Neural cell (in vitro differentiated cells): Measurements from ENCODE around the gene ATPAF1. TPM values are rescaled to one million over a fixed set of nuclear protein-coding genes. Genes with fewer than 3 reads are reported as not detected.

ENCODE experiments used
- H2AFZ ChIP-seq: fragments of 200-600, 300-800 bp; sonication (generic), shearing (Covaris generic); 2 replicates; pipeline ENCODE4 v1.6.0; 2014; ENCODE audit warnings: low read depth, mild to moderate bottlenecking, antibody characterized with exemption, low read length, moderate library complexity
- H3F3A ChIP-seq: fragments of 200-600 bp; shearing (Covaris generic); 2 replicates; pipeline ENCODE4 v1.6.1; 2016; ENCODE audit warnings: mild to moderate bottlenecking, moderate library complexity, mixed read lengths, antibody characterized with exemption, low read length; ENCODE audit not compliant: insufficient read depth, poor library complexity, severe bottlenecking
- H3K27ac ChIP-seq: fragments of 200-600, 300-800 bp; sonication (generic), shearing (Covaris generic); 2 replicates; pipeline ENCODE4 v1.5.1; 2014; ENCODE audit warnings: mild to moderate bottlenecking, low read length, moderate library complexity
- H3K27me3 ChIP-seq: fragments of 300-800, 200-600 bp; sonication (generic), shearing (Covaris generic); 2 replicates; pipeline ENCODE4 v1.6.0; 2014; ENCODE audit warnings: mild to moderate bottlenecking, low read depth, low read length, moderate library complexity; ENCODE audit not compliant: insufficient read depth
- H3K36me3 ChIP-seq: fragments of 300-800, 200-600 bp; sonication (generic), shearing (Covaris generic); 2 replicates; pipeline ENCODE4 v1.5.1; 2014; ENCODE audit warnings: mild to moderate bottlenecking, antibody characterized with exemption, low read length, moderate library complexity; ENCODE audit not compliant: insufficient read depth
- H3K4me2 ChIP-seq: fragments of 300-800, 200-600 bp; sonication (generic), shearing (Covaris generic); 2 replicates; pipeline ENCODE4 v1.6.0; 2014; ENCODE audit warnings: mild to moderate bottlenecking, low read length
- H3K4me3 ChIP-seq: fragments of 300-800, 200-600 bp; sonication (generic), shearing (Covaris generic); 2 replicates; pipeline ENCODE4 v1.5.1; 2014; ENCODE audit warnings: mild to moderate bottlenecking, low read length, moderate library complexity
- H3K79me2 ChIP-seq: fragments of 200-600 bp; shearing (Covaris generic); replicated peaks from 2 replicates; pipeline ENCODE4 v1.6.0; 2014; ENCODE audit warnings: mild to moderate bottlenecking, low read length, moderate library complexity; ENCODE audit not compliant: insufficient read depth
- H3K9ac ChIP-seq: fragments of 300-800, 200-600 bp; sonication (generic), shearing (Covaris generic); 2 replicates; pipeline ENCODE4 v1.6.1; 2016; ENCODE audit warnings: mild to moderate bottlenecking, low read length, mixed read lengths
- H3K9me2 ChIP-seq: fragments of 200-600 bp; shearing (Covaris generic); 2 replicates; pipeline ENCODE4 v1.6.1; 2016; ENCODE audit warnings: mild to moderate bottlenecking, low read length, mixed read lengths; ENCODE audit not compliant: insufficient read depth
- H3K9me3 ChIP-seq: fragments of 200-600, 300-800 bp; sonication (generic), shearing (Covaris generic); 2 replicates; pipeline ENCODE4 v1.6.1; 2016; ENCODE audit warnings: mild to moderate bottlenecking, mixed run types, low read length, moderate library complexity, mixed read lengths
- H4K20me1 ChIP-seq: fragments of 200-600 bp; shearing (Covaris generic); 2 replicates; pipeline ENCODE4 v1.6.1; 2016; ENCODE audit warnings: mild to moderate bottlenecking, mixed run types; ENCODE audit not compliant: insufficient read depth
- CTCF ChIP-seq: fragments of 450-650 bp; IDR thresholded peaks from 2 replicates; pipeline ENCODE4 v1.5.1; 2014; ENCODE audit warnings: antibody characterized with exemption, mild to moderate bottlenecking, moderate library complexity; ENCODE audit not compliant: poor library complexity, severe bottlenecking
- EP300 ChIP-seq: fragments of 450-650 bp; conservative IDR thresholded peaks from 2 replicates; pipeline ENCODE4 v1.6.1; 2014; ENCODE audit warnings: antibody characterized with exemption, mild to moderate bottlenecking, moderate library complexity; ENCODE audit not compliant: poor library complexity, severe bottlenecking
- EZH2 ChIP-seq: fragments of 200-600, 300-800 bp; shearing (Covaris generic), sonication (generic); IDR thresholded peaks from 2 replicates; pipeline ENCODE4 v1.6.1; 2014; ENCODE audit warnings: antibody characterized with exemption, low read length, borderline replicate concordance, mild to moderate bottlenecking; ENCODE audit not compliant: insufficient read depth, poor library complexity, severe bottlenecking
- MXI1 ChIP-seq: fragments of 450-650 bp; conservative IDR thresholded peaks from 2 replicates; pipeline ENCODE4 v1.6.1; 2014; ENCODE audit warnings: antibody characterized with exemption, mild to moderate bottlenecking; ENCODE audit not compliant: poor library complexity, severe bottlenecking
- POLR2AphosphoS5 ChIP-seq: IDR thresholded peaks from 2 replicates; pipeline ENCODE4 v1.6.1; 2012
- RAD21 ChIP-seq: fragments of 450-650 bp; conservative IDR thresholded peaks from 2 replicates; pipeline ENCODE4 v1.6.1; 2014; ENCODE audit warnings: antibody characterized with exemption, mild to moderate bottlenecking, moderate library complexity
- SMC3 ChIP-seq: fragments of 450-650 bp; conservative IDR thresholded peaks from 2 replicates; pipeline ENCODE4 v1.6.1; 2014; ENCODE audit warnings: antibody characterized with exemption, mild to moderate bottlenecking, moderate library complexity; ENCODE audit not compliant: poor library complexity
- TAF1 ChIP-seq: IDR thresholded peaks from 2 replicates; pipeline ENCODE4 v1.6.1; 2012; ENCODE audit warnings: low read depth
- polyA plus RNA-seq: library from polyadenylated mRNA; depleted of rRNA; stranded (reverse); fragments of >200 nt; gene quantifications from 2 replicates; pipeline ENCODE4 v1.2.3, GENCODE V29; 2014
- TF ChIP-seq, protein P1 (sequence below): IDR thresholded peaks from 2 replicates; pipeline ENCODE4 v1.6.1; 2012; ENCODE audit warnings: borderline replicate concordance

The ATPAF1 gene
- polyA plus RNA-seq, 1 donor from 2014 or later: 80.7 TPM

DNA sequence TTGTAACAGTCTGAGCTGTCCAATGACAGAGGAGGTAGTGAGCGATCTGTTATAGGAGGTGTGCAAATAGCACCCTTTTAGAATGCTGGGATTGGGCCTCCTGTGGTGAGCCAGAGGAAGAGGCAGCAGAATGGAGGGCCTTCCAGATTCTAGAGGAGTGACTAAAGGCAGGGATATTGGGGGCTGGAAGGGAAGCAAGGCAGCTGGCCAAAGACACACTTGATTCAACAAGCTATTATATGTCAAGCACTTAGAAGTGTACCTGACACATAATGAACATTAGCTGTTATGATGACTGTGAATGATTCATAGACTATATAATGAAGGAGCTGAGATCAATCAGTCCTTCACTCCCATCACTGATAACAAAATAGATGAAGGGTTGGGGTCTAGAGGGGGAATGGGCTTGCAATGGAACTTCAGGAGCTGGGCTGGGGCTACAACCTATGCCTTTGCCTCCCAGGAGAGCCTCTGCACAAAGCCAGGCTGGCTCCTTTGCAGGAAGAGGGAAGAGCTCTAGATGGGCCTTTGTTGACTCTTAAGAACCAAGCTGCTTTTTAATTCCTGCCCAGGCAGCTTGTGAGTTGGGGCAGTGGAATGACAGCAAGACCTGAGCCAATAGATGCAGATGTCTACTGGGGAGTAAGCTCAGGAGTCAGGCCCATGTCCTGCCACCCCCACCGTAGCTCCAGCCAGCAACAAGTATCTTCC, 61.8 kb downstream of the ATPAF1 start:
- H3K36me3 ChIP-seq: no peaks in the 10 kb centered on the region
- H3K9me2 ChIP-seq: no peaks in the 10 kb centered on the region
- TF ChIP-seq POLR2AphosphoS5 (no peak), CTCF (no peak), TAF1 (no peak), MXI1 (no peak), SMC3 (no peak), RAD21 (no peak), EP300 (no peak), EZH2 (no peak)
- TF ChIP-seq, protein P1, sequence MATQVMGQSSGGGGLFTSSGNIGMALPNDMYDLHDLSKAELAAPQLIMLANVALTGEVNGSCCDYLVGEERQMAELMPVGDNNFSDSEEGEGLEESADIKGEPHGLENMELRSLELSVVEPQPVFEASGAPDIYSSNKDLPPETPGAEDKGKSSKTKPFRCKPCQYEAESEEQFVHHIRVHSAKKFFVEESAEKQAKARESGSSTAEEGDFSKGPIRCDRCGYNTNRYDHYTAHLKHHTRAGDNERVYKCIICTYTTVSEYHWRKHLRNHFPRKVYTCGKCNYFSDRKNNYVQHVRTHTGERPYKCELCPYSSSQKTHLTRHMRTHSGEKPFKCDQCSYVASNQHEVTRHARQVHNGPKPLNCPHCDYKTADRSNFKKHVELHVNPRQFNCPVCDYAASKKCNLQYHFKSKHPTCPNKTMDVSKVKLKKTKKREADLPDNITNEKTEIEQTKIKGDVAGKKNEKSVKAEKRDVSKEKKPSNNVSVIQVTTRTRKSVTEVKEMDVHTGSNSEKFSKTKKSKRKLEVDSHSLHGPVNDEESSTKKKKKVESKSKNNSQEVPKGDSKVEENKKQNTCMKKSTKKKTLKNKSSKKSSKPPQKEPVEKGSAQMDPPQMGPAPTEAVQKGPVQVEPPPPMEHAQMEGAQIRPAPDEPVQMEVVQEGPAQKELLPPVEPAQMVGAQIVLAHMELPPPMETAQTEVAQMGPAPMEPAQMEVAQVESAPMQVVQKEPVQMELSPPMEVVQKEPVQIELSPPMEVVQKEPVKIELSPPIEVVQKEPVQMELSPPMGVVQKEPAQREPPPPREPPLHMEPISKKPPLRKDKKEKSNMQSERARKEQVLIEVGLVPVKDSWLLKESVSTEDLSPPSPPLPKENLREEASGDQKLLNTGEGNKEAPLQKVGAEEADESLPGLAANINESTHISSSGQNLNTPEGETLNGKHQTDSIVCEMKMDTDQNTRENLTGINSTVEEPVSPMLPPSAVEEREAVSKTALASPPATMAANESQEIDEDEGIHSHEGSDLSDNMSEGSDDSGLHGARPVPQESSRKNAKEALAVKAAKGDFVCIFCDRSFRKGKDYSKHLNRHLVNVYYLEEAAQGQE: no peak
- no peaks in the 10 kb centered on the region for H3F3A ChIP-seq
- no peaks in the 10 kb centered on the region for H3K27me3 ChIP-seq
- H2AFZ ChIP-seq: no peak overlapping the region
- H3K4me2 ChIP-seq: no peak overlapping the region
- H3K4me3 ChIP-seq: no peak overlapping the region
- no peaks in the 10 kb centered on the region for H4K20me1 ChIP-seq
- H3K9me3 ChIP-seq: no peaks in the 10 kb centered on the region
- H3K79me2 ChIP-seq: no peaks in the 10 kb centered on the region
- no peak overlapping the region for H3K27ac ChIP-seq
- no peak overlapping the region for H3K9ac ChIP-seq

DNA sequence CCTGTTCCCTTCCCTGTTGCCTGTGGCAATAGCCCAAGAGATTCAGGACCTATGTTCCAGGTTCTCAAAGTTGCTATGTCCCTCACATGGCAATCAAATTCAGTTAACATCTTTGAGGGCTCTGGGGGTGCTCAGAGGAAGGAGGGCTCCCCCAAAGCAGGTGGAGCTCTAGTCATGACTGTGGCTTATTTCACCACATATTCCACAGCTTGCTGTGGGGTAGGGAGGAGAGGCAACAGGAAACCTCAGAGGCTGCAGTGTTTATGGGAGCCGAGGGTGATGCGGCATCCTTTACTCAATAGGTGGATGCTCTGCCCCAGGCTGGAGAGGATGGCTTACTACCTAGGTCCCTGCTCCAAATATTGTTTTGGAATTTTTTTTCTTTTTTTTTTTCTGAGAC, 62.9 kb downstream of the ATPAF1 start:
- no peaks in the 10 kb centered on the region for H3K9me2 ChIP-seq
- no peaks in the 10 kb centered on the region for H3K79me2 ChIP-seq
- no peaks in the 10 kb centered on the region for H4K20me1 ChIP-seq
- H3K27ac ChIP-seq: no peak overlapping the region
- no peak overlapping the region for H3K9ac ChIP-seq
- no peaks in the 10 kb centered on the region for H3K27me3 ChIP-seq
- H3K4me3 ChIP-seq: no peak overlapping the region
- H2AFZ ChIP-seq: no peak overlapping the region
- H3F3A ChIP-seq: no peaks in the 10 kb centered on the region
- H3K36me3 ChIP-seq: no peaks in the 10 kb centered on the region
- H3K4me2 ChIP-seq: no peak overlapping the region
- no peaks in the 10 kb centered on the region for H3K9me3 ChIP-seq
- TF ChIP-seq CTCF (no peak), EP300 (no peak), POLR2AphosphoS5 (no peak)
